HCT116 (cell line): ENCODE measurements around the gene TDRD10. TPM values are rescaled to one million over a fixed set of nuclear protein-coding genes. Genes with fewer than 3 reads are reported as not detected.

Experiments used
- ATAC-seq: fragments of 200-7000 bp; cut with Tn5 transposase; 2 replicates; pipeline ENCODE4 v1.9.1; 2020; ENCODE audit warnings: mild to moderate bottlenecking, moderate library complexity
- BruUV-seq: library from RNA; stranded (reverse); fragments of 400-500 nt; replicated peaks from 2 replicates; lab custom pipeline; 2021; lab: Mats Ljungman, UMichigan
- CTCF ChIA-PET: fragments of 300-600 bp; sonication (Branson Sonifier 250); formaldehyde crosslinking; loops from one replicate; lab custom pipeline; 2021; ENCODE audit warnings: antibody characterized with exemption; lab: Charles Lee
- POLR2A ChIA-PET: fragments of 300-600, 350-600 bp; sonication (Branson Sonifier 250); formaldehyde crosslinking; loops from one replicate; lab custom pipeline; 2021; ENCODE audit warnings: antibody characterized with exemption; lab: Charles Lee
- RAD21 ChIA-PET, 2 experiments: fragments of 300-600 bp; sonication (Branson Sonifier 250); formaldehyde crosslinking; loops; one replicate each; lab custom pipeline; 2023; ENCODE audit warnings: low total read pairs in 2 of 2; ENCODE audit not compliant: uncharacterized antibody in 2 of 2, unreplicated experiment in 2 of 2, low non-redundant PET in 1 of 2; lab: Charles Lee
- DNase-seq: peaks from one replicate; pipeline ENCODE4 v3.0.0-alpha.2; 2010; ENCODE audit warnings: low read depth, low spot score
- H2AFZ ChIP-seq: fragments of 200-600 bp; shearing (Covaris generic), sonication (generic); 2 replicates; pipeline ENCODE4 v1.6.1; 2017; ENCODE audit warnings: low read depth, mixed run types, mixed read lengths, antibody characterized with exemption, low read length; ENCODE audit not compliant: poor library complexity, severe bottlenecking
- H3K27ac ChIP-seq: 2 replicates; pipeline ENCODE4 v1.5.1; 2012; ENCODE audit warnings: low read depth, low read length
- H3K27me3 ChIP-seq: fragments of 200-600 bp; sonication (generic); 2 replicates; pipeline ENCODE4 v1.6.1; 2016; ENCODE audit warnings: mixed run types, low read length, mixed read lengths; ENCODE audit not compliant: insufficient read depth
- H3K36me3 ChIP-seq, 2 experiments: fragments of 200-500 bp in 1 of 2; fragments of 200-600 bp in 1 of 2; sonication (Bioruptor generic) in 1 of 2; sonication (generic) in 1 of 2; 2 replicates each; pipeline versions ENCODE4 v1.5.1 to v1.6.1; 2014 to 2016; ENCODE audit warnings: low read length in 2 of 2, inconsistent platforms in 1 of 2, mixed read lengths in 1 of 2, mixed run types in 1 of 2; ENCODE audit not compliant: insufficient read depth in 2 of 2, control insufficient read depth in 1 of 2
- H3K4me1 ChIP-seq, 2 experiments: fragments of 200-600 bp in 1 of 2; sonication (generic) in 1 of 2; 2 replicates each; pipeline versions ENCODE4 v1.5.1 to v1.6.1; 2012 to 2017; ENCODE audit warnings: low read length in 2 of 2, inconsistent platforms in 1 of 2, mild to moderate bottlenecking in 1 of 2, mixed read lengths in 1 of 2, mixed run types in 1 of 2, moderate library complexity in 1 of 2; ENCODE audit not compliant: insufficient read depth in 2 of 2, control insufficient read depth in 1 of 2
- H3K4me2 ChIP-seq: fragments of 200-600 bp; sonication (generic); 2 replicates; pipeline ENCODE4 v1.6.1; 2017; ENCODE audit warnings: mixed run types, low read length, mixed read lengths
- H3K4me3 ChIP-seq, 2 experiments: fragments of 200-600 bp in 1 of 2; sonication (generic) in 1 of 2; replicated peaks in 1 of 2; 2 replicates each; pipeline ENCODE4 v1.5.1; 2011 to 2016; ENCODE audit warnings: low read length in 2 of 2, control low read depth in 1 of 2, low read depth in 1 of 2, mild to moderate bottlenecking in 1 of 2, mixed read lengths in 1 of 2, mixed run types in 1 of 2
- H3K79me2 ChIP-seq: fragments of 200-600 bp; sonication (generic); 2 replicates; pipeline ENCODE4 v1.6.1; 2017; ENCODE audit warnings: mild to moderate bottlenecking, mixed run types, low read length, moderate library complexity, mixed read lengths; ENCODE audit not compliant: insufficient read depth
- H3K9ac ChIP-seq: fragments of 200-600 bp; sonication (generic); 2 replicates; pipeline ENCODE4 v1.6.1; 2016; ENCODE audit warnings: low read length, mixed read lengths
- H3K9me2 ChIP-seq: fragments of 200-600 bp; sonication (generic), shearing (Covaris generic); 2 replicates; pipeline ENCODE4 v1.6.1; 2017; ENCODE audit warnings: mixed run types, mild to moderate bottlenecking, moderate library complexity; ENCODE audit not compliant: insufficient read depth
- H3K9me3 ChIP-seq, 2 experiments: fragments of 200-500 bp in 1 of 2; fragments of 200-600 bp in 1 of 2; sonication (Bioruptor generic) in 1 of 2; sonication (generic) in 1 of 2; 2 replicates each; pipeline ENCODE4 v1.6.1; 2014 to 2017; ENCODE audit warnings: low read length in 2 of 2, mixed read lengths in 2 of 2, inconsistent platforms in 1 of 2, low read depth in 1 of 2, mild to moderate bottlenecking in 1 of 2, mixed run types in 1 of 2, moderate library complexity in 1 of 2; ENCODE audit not compliant: control insufficient read depth in 1 of 2, insufficient read depth in 1 of 2
- H4K20me1 ChIP-seq: fragments of 200-600 bp; sonication (generic), shearing (Covaris generic); 2 replicates; pipeline ENCODE4 v1.6.1; 2017; ENCODE audit warnings: mixed run types, mild to moderate bottlenecking, moderate library complexity; ENCODE audit not compliant: insufficient read depth
- CBX3 ChIP-seq: IDR thresholded peaks from 2 replicates; pipeline ENCODE4 v1.6.1; 2012; ENCODE audit warnings: low read depth
- CTCF ChIP-seq, 3 experiments: fragments of 200-600 bp in 1 of 3; sonication (generic) in 1 of 3; IDR thresholded peaks in 2 of 3; conservative IDR thresholded peaks in 1 of 3; 2 replicates each; pipeline ENCODE4 v1.5.1; 2012 to 2017; ENCODE audit warnings: low read depth in 2 of 3, low read length in 2 of 3, antibody characterized with exemption in 1 of 3, borderline replicate concordance in 1 of 3, control low read depth in 1 of 3, mild to moderate bottlenecking in 1 of 3, mixed read lengths in 1 of 3, mixed run types in 1 of 3, moderate library complexity in 1 of 3; ENCODE audit not compliant: insufficient read depth in 1 of 3
- EGR1 ChIP-seq: IDR thresholded peaks from 2 replicates; pipeline ENCODE4 v1.6.1; 2012; ENCODE audit warnings: low read depth
- ELF1 ChIP-seq: IDR thresholded peaks from 2 replicates; pipeline ENCODE4 v1.6.1; 2012; ENCODE audit warnings: low read depth, borderline replicate concordance
- EZH2 ChIP-seq: fragments of 200-600 bp; sonication (generic); IDR thresholded peaks from 2 replicates; pipeline ENCODE4 v1.6.1; 2017; ENCODE audit warnings: antibody characterized with exemption, mixed run types
- FOSL1 ChIP-seq: IDR thresholded peaks from 2 replicates; pipeline ENCODE4 v1.6.1; 2012; ENCODE audit warnings: low read depth
- JUND ChIP-seq: IDR thresholded peaks from 2 replicates; pipeline ENCODE4 v1.6.1; 2012
- MAX ChIP-seq: IDR thresholded peaks from 2 replicates; pipeline ENCODE4 v1.6.1; 2012
- POLR2A ChIP-seq: IDR thresholded peaks from 2 replicates; pipeline ENCODE4 v1.7.0; 2011; ENCODE audit warnings: borderline replicate concordance; ENCODE audit not compliant: insufficient read depth, insufficient read length; ENCODE audit errors: extremely low read depth
- POLR2AphosphoS5 ChIP-seq: IDR thresholded peaks from 2 replicates; pipeline ENCODE4 v1.6.1; 2011; ENCODE audit warnings: mild to moderate bottlenecking, low read depth, low read length, moderate library complexity
- RAD21 ChIP-seq: IDR thresholded peaks from 2 replicates; pipeline ENCODE4 v1.6.1; 2012; ENCODE audit warnings: low read depth, mild to moderate bottlenecking
- SP1 ChIP-seq: IDR thresholded peaks from 2 replicates; pipeline ENCODE4 v1.6.1; 2012; ENCODE audit warnings: low read depth
- SRF ChIP-seq: IDR thresholded peaks from 2 replicates; pipeline ENCODE4 v1.6.1; 2012; ENCODE audit warnings: low read depth
- TCF7L2 ChIP-seq: IDR thresholded peaks from 2 replicates; pipeline ENCODE4 v1.7.0; 2011; ENCODE audit warnings: borderline replicate concordance, inconsistent platforms; ENCODE audit not compliant: insufficient read depth, insufficient read length; ENCODE audit errors: extremely low read depth
- ZFX ChIP-seq: fragments of 450-650 bp; IDR thresholded peaks from 2 replicates; pipeline ENCODE4 v1.6.1; 2017
- intact Hi-C: fragments of 100-400 bp; cut with micrococcal nuclease; formaldehyde crosslinking; loops from 2 replicates; pipeline ENCODE4 v1.10.0; 2022
- total RNA-seq: library from RNA; stranded (reverse); gene quantifications from one replicate; pipeline ENCODE4 v1.2.1, GENCODE V29; 2021; ENCODE audit not compliant: unreplicated experiment
- TF ChIP-seq, protein P1 (sequence below): IDR thresholded peaks from 2 replicates; pipeline ENCODE4 v1.6.1; 2011; ENCODE audit warnings: mild to moderate bottlenecking, low read length, moderate library complexity; ENCODE audit not compliant: insufficient replicate concordance; ENCODE audit errors: extremely low read depth

TDRD10 gene
- total RNA-seq, 1 experiment from 2014 or later, result not detected

DNA sequence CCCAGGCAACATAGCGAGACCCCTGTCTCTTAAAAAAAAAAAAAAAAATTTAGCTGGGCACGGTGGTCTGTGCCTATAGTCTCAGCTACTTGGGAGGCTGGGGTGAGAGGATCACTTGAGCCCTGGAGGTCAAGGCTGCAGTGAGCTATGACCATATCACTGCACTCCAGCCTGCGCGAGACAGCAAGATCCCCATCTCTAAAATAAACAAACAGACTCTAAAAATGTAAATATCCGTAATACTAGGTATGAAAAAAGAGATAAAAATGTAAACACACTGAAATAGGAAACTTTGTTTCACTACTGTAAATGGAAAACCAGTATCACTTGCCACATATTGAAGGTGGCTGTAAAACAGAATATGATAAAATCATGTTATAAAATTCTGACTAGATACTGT lies 88.7 kb downstream of the TDRD10 start (continued):
- TF ChIP-seq MAX (no peak), ELF1 (no peak), SP1 (no peak), JUND (no peak), SRF (no peak), TCF7L2 (no peak)
- TF ChIP-seq, protein P1, sequence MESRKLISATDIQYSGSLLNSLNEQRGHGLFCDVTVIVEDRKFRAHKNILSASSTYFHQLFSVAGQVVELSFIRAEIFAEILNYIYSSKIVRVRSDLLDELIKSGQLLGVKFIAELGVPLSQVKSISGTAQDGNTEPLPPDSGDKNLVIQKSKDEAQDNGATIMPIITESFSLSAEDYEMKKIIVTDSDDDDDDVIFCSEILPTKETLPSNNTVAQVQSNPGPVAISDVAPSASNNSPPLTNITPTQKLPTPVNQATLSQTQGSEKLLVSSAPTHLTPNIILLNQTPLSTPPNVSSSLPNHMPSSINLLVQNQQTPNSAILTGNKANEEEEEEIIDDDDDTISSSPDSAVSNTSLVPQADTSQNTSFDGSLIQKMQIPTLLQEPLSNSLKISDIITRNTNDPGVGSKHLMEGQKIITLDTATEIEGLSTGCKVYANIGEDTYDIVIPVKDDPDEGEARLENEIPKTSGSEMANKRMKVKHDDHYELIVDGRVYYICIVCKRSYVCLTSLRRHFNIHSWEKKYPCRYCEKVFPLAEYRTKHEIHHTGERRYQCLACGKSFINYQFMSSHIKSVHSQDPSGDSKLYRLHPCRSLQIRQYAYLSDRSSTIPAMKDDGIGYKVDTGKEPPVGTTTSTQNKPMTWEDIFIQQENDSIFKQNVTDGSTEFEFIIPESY, result no peak
- TF ChIP-seq, all 23 proteins: peak for 0

DNA sequence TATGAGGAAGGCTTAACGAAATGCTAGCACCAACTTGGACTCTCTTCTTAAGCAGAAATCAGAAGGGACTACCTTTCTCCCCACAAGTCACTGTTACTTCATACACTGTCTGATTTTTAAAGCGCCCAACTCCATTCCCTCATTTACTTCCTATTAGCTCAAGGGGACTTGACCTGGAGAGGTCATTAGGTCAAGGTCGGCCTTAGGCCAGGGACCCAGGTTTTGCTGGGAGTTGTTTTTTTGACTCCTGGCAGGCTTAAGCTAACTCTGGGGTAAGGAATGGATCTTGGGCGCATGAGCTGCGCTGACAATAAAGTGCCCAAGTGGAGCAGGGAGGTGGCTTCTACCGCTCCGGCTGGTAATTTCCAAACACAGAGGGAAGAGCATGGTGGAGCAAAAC lies 89.2 kb downstream of the TDRD10 start:
- CTCF ChIA-PET, result no interaction called here
- BruUV-seq, result no TSS peak

More for the DNA sequence above, 89.2 kb downstream of the TDRD10 start:
- intact Hi-C loops, result no loop called here
- H3K9me3 ChIP-seq, result no peaks in the 10 kb centered on the region
- RAD21 ChIA-PET, result no interaction called here
- no peak overlapping the region for H3K9ac ChIP-seq
- peaks cover 78 to 81% of the 10 kb centered on the region in 2 experiments for H3K36me3 ChIP-seq
- H3K9me2 ChIP-seq, result no peaks in the 10 kb centered on the region
- peaks cover 4% of the 10 kb centered on the region; the same call in 1 of the 2 replicates for H3K79me2 ChIP-seq
- POLR2A ChIA-PET, result no interaction called here
- no peaks in the 10 kb centered on the region for H3K4me1 ChIP-seq
- no peak overlapping the region for H3K27ac ChIP-seq
- no peaks in the 10 kb centered on the region for H3K27me3 ChIP-seq
- no peak overlapping the region for H3K4me3 ChIP-seq
- H2AFZ ChIP-seq, result no peak overlapping the region
- no peak overlapping the region for H3K4me2 ChIP-seq
- no peak for DNase-seq
- TF ChIP-seq EZH2, result no peak
- TF ChIP-seq EGR1, result no peak
- TF ChIP-seq RAD21, result no peak
- no peak for TF ChIP-seq CTCF (IDR thresholded peaks at IDR 0.05 in 2 of 3, conservative IDR thresholded peaks at IDR 0.05 in 1 of 3; ENCODE audit: borderline replicate concordance in 1 of 3, insufficient read depth in 1 of 3, low read depth in 2 of 3, low read length in 2 of 3)
- TF ChIP-seq ZFX, result no peak
- no peak for TF ChIP-seq CBX3
- TF ChIP-seq TCF7L2, result no peak
- no peak for TF ChIP-seq FOSL1
- TF ChIP-seq, protein P1, result no peak
- TF ChIP-seq POLR2A, result no peak
- no peak for TF ChIP-seq POLR2AphosphoS5
- H4K20me1 ChIP-seq, result no peaks in the 10 kb centered on the region
- ATAC-seq, result no peak
